ENCODE measurements around the gene ZNF445.

ZNF445 gene

GRCh38 chr3:44424758-44425157, 52.7 kb downstream of the ZNF445 start:
- Histone ChIP-seq H3K9me2 (replicated peaks; ENCODE audit: low read depth, low read length) (no peaks in the 10 kb centered on the region), H3F3A (ENCODE audit: low read depth) (no peaks in the 10 kb centered on the region), H3K4me2 (ENCODE audit: low read depth, low read length, poor library complexity, severe bottlenecking) (no peak overlapping the region), H3K9ac (ENCODE audit: low read depth, low read length, poor library complexity, severe bottlenecking) (no peak overlapping the region), H4K20me1 (ENCODE audit: insufficient read depth, low read length, poor library complexity, severe bottlenecking) (no peaks in the 10 kb centered on the region), H3K9me3 (ENCODE audit: insufficient read depth, low read depth, low read length) (no peaks in the 10 kb centered on the region), H3K36me3 (ENCODE audit: insufficient read depth, low read length) (no peaks in the 10 kb centered on the region), H2AFZ (ENCODE audit: low read length) (no peak overlapping the region), H3K4me3 (ENCODE audit: low read length, poor library complexity, severe bottlenecking) (no peak overlapping the region), H3K4me1 (ENCODE audit: insufficient read depth, low read length, poor library complexity, severe bottlenecking) (no peaks in the 10 kb centered on the region), H3K79me2 (ENCODE audit: insufficient read depth, low read length) (no peaks in the 10 kb centered on the region), H3K27me3 (ENCODE audit: insufficient read depth, low read length, poor library complexity, severe bottlenecking) (no peaks in the 10 kb centered on the region)
- TF ChIP-seq CTCF (conservative IDR thresholded peaks at IDR 0.05; ENCODE audit: low read length) (no peak), EZH2phosphoT487 (IDR thresholded peaks at IDR 0.05; ENCODE audit: borderline replicate concordance) (no peak)

DNA sequence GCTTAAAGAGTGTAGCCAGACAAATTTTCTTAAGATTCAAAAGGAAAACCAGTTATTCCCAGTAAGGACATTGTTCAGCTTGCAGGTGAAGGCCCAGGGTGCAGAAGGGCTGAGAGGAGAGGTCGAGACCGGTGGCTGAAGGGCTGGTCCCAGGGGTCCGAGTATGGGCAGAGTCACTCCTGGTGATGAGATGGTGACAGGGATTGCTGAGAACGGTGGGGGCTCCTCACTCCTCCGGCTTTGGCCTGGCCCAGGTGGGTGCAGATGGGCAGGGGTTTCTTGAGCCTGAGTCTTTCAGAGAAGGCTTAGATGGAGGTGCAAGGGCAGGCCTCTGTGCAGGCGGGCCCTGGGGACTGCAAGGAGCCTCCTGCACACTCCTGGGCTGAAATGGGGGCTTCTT, 56.2 kb downstream of the ZNF445 start:
- Histone ChIP-seq H3F3A (ENCODE audit: low read depth) (no peaks in the 10 kb centered on the region), H4K20me1 (ENCODE audit: insufficient read depth, low read length, poor library complexity, severe bottlenecking) (no peaks in the 10 kb centered on the region), H3K9me3 (ENCODE audit: insufficient read depth, low read depth, low read length) (no peaks in the 10 kb centered on the region), H3K9me2 (replicated peaks; ENCODE audit: low read depth, low read length) (no peaks in the 10 kb centered on the region), H3K36me3 (ENCODE audit: insufficient read depth, low read length) (no peaks in the 10 kb centered on the region), H3K79me2 (ENCODE audit: insufficient read depth, low read length) (no peaks in the 10 kb centered on the region), H3K4me3 (ENCODE audit: low read length, poor library complexity, severe bottlenecking) (no peak overlapping the region), H3K9ac (ENCODE audit: low read depth, low read length, poor library complexity, severe bottlenecking) (no peak overlapping the region), H3K27me3 (ENCODE audit: insufficient read depth, low read length, poor library complexity, severe bottlenecking) (no peaks in the 10 kb centered on the region), H3K4me1 (ENCODE audit: insufficient read depth, low read length, poor library complexity, severe bottlenecking) (no peaks in the 10 kb centered on the region), H2AFZ (ENCODE audit: low read length) (no peak overlapping the region), H3K4me2 (ENCODE audit: low read depth, low read length, poor library complexity, severe bottlenecking) (no peak overlapping the region)
- TF ChIP-seq EZH2phosphoT487 (IDR thresholded peaks at IDR 0.05; ENCODE audit: borderline replicate concordance) (no peak), CTCF (conservative IDR thresholded peaks at IDR 0.05; ENCODE audit: low read length) (no peak)

DNA sequence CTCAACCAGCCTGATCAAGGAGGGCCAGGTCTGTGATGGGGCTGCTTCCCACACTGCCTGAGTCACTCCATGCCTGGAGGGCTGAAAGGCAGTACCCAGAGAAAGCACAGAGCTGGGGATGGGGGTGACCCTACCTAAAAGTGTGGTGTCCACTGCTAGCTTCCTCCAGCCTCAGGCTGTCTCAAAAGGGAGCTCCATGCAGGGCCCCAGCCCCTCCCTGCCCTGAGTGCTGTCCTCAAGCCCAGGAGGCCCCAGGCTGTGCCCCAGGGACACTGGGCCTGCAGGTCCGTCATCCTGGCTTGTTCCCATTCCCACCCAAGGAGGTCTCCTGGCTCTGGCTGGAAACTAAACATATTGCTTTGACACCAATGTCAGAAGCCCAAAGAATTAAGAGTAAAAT, 56.8 kb downstream of the ZNF445 start:
- Histone ChIP-seq H3K79me2 (ENCODE audit: insufficient read depth, low read length) (no peaks in the 10 kb centered on the region), H3K4me2 (ENCODE audit: low read depth, low read length, poor library complexity, severe bottlenecking) (no peak overlapping the region), H3K9me3 (ENCODE audit: insufficient read depth, low read depth, low read length) (no peaks in the 10 kb centered on the region), H3F3A (ENCODE audit: low read depth) (no peaks in the 10 kb centered on the region), H3K27me3 (ENCODE audit: insufficient read depth, low read length, poor library complexity, severe bottlenecking) (no peaks in the 10 kb centered on the region), H3K9ac (ENCODE audit: low read depth, low read length, poor library complexity, severe bottlenecking) (no peak overlapping the region), H3K4me1 (ENCODE audit: insufficient read depth, low read length, poor library complexity, severe bottlenecking) (no peaks in the 10 kb centered on the region), H4K20me1 (ENCODE audit: insufficient read depth, low read length, poor library complexity, severe bottlenecking) (no peaks in the 10 kb centered on the region), H3K4me3 (ENCODE audit: low read length, poor library complexity, severe bottlenecking) (no peak overlapping the region), H2AFZ (ENCODE audit: low read length) (no peak overlapping the region), H3K36me3 (ENCODE audit: insufficient read depth, low read length) (no peaks in the 10 kb centered on the region), H3K9me2 (replicated peaks; ENCODE audit: low read depth, low read length) (no peaks in the 10 kb centered on the region)
- no peak for TF ChIP-seq EZH2phosphoT487 (IDR thresholded peaks at IDR 0.05; ENCODE audit: borderline replicate concordance)
- no peak for TF ChIP-seq CTCF (conservative IDR thresholded peaks at IDR 0.05; ENCODE audit: low read length)
